RWPE2 (cell line): ENCODE data around the gene PCK2.

ENCODE experiments used
- ATAC-seq: fragments of 200-7000 bp; cut with Tn5 transposase; 3 replicates; pipeline ENCODE4 v1.9.1; 2021; ENCODE audit warnings: low read depth
- DNase-seq: peaks from one replicate; pipeline ENCODE4 v3.0.0-alpha.2; 2020; ENCODE audit warnings: low spot score
- H3K27ac ChIP-seq: fragments of 450-650 bp; 2 replicates; pipeline ENCODE4 v1.5.1; 2017; ENCODE audit warnings: mild to moderate bottlenecking; ENCODE audit not compliant: poor library complexity, severe bottlenecking
- H3K27me3 ChIP-seq: fragments of 250-450 bp; sonication (Bioruptor Pico); 2 replicates; pipeline ENCODE4 v1.5.1; 2021; ENCODE audit warnings: mild to moderate bottlenecking, moderate library complexity; ENCODE audit not compliant: insufficient read depth, poor library complexity, severe bottlenecking
- H3K36me3 ChIP-seq: fragments of 250-450 bp; sonication (Bioruptor Pico); 2 replicates; pipeline ENCODE4 v1.5.1; 2020; ENCODE audit warnings: low read depth, mild to moderate bottlenecking, moderate library complexity
- H3K4me1 ChIP-seq: fragments of 250-450 bp; sonication (Bioruptor Pico); 2 replicates; pipeline ENCODE4 v1.5.1; 2021; ENCODE audit warnings: mild to moderate bottlenecking, moderate library complexity; ENCODE audit not compliant: insufficient read depth, poor library complexity, severe bottlenecking
- H3K4me3 ChIP-seq: fragments of 250-450 bp; sonication (Bioruptor Pico); 2 replicates; pipeline ENCODE4 v1.5.1; 2021; ENCODE audit warnings: mild to moderate bottlenecking, moderate library complexity; ENCODE audit not compliant: severe bottlenecking
- H3K9me3 ChIP-seq: fragments of 250-450 bp; sonication (Bioruptor Pico); 2 replicates; pipeline ENCODE4 v1.5.1; 2021; ENCODE audit warnings: mild to moderate bottlenecking, moderate library complexity; ENCODE audit not compliant: severe bottlenecking
- CTCF ChIP-seq: fragments of 450-650 bp; IDR thresholded peaks from one replicate; pipeline ENCODE4 v1.5.1; 2017; ENCODE audit warnings: mild to moderate bottlenecking, moderate library complexity; ENCODE audit not compliant: poor library complexity, severe bottlenecking

PCK2 gene

GRCh38 chr14:24136684-24137528 lies 42.8 kb downstream of the PCK2 start:
- peak overlapping the region; percentile 47 for H3K27ac ChIP-seq
- no peak for TF ChIP-seq CTCF
- no peak for DNase-seq
- peaks cover 10% of the 10 kb centered on the region for H3K4me1 ChIP-seq
- H3K9me3 ChIP-seq, result no peaks in the 10 kb centered on the region
- H3K27me3 ChIP-seq, result no peaks in the 10 kb centered on the region
- peaks cover 33% of the 10 kb centered on the region for H3K36me3 ChIP-seq
- ATAC-seq, result no peak
- H3K4me3 ChIP-seq, result peak overlapping the region; percentile 88

- DNase-seq (no peak), ATAC-seq (no peak)
- H3K36me3 ChIP-seq, result peaks cover 37% of the 10 kb centered on the region
- H3K9me3 ChIP-seq, result no peaks in the 10 kb centered on the region
- no peaks in the 10 kb centered on the region for H3K27me3 ChIP-seq
- no peak for TF ChIP-seq CTCF
- peaks cover 8% of the 10 kb centered on the region for H3K4me1 ChIP-seq
- H3K27ac ChIP-seq, result peak overlapping the region; percentile 47
- no peak overlapping the region for H3K4me3 ChIP-seq
Observed at GRCh38 chr14:24137529-24138395, 43.7 kb downstream of the PCK2 start.

- TF ChIP-seq CTCF, result no peak
- H3K4me3 ChIP-seq, result no peak overlapping the region
- no peak overlapping the region for H3K27ac ChIP-seq
Observed at GRCh38 chr14:24138396-24139271, 44.5 kb downstream of the PCK2 start.

GRCh38 chr14:24139272-24139934 lies 45.3 kb downstream of the PCK2 start:
- no peak for TF ChIP-seq CTCF
- Histone ChIP-seq H3K27ac (no peak overlapping the region), H3K4me3 (peak overlapping the region; percentile 65), H3K9me3 (no peaks in the 10 kb centered on the region), H3K4me1 (peaks cover 8% of the 10 kb centered on the region), H3K27me3 (no peaks in the 10 kb centered on the region), H3K36me3 (peaks cover 46% of the 10 kb centered on the region)
- ATAC-seq (no peak), DNase-seq (no peak)

More at GRCh38 chr14:24138396-24139271, 44.5 kb downstream of the PCK2 start:
- Histone ChIP-seq H3K27me3 (no peaks in the 10 kb centered on the region), H3K4me1 (peaks cover 8% of the 10 kb centered on the region), H3K36me3 (peaks cover 39% of the 10 kb centered on the region), H3K9me3 (no peaks in the 10 kb centered on the region)
- ATAC-seq (no peak), DNase-seq (no peak)
